Neural cell (in vitro differentiated cells): ENCODE results near the gene TBCA. TPM values are rescaled to one million over a fixed set of nuclear protein-coding genes. Genes with fewer than 3 reads are reported as not detected.

Source experiments
- H2AFZ ChIP-seq: fragments of 200-600, 300-800 bp; sonication (generic), shearing (Covaris generic); 2 replicates; pipeline ENCODE4 v1.6.0; 2014; ENCODE audit warnings: low read depth, mild to moderate bottlenecking, antibody characterized with exemption, low read length, moderate library complexity
- H3F3A ChIP-seq: fragments of 200-600 bp; shearing (Covaris generic); 2 replicates; pipeline ENCODE4 v1.6.1; 2016; ENCODE audit warnings: mild to moderate bottlenecking, moderate library complexity, mixed read lengths, antibody characterized with exemption, low read length; ENCODE audit not compliant: insufficient read depth, poor library complexity, severe bottlenecking
- H3K27ac ChIP-seq: fragments of 200-600, 300-800 bp; sonication (generic), shearing (Covaris generic); 2 replicates; pipeline ENCODE4 v1.5.1; 2014; ENCODE audit warnings: mild to moderate bottlenecking, low read length, moderate library complexity
- H3K27me3 ChIP-seq: fragments of 300-800, 200-600 bp; sonication (generic), shearing (Covaris generic); 2 replicates; pipeline ENCODE4 v1.6.0; 2014; ENCODE audit warnings: mild to moderate bottlenecking, low read depth, low read length, moderate library complexity; ENCODE audit not compliant: insufficient read depth
- H3K36me3 ChIP-seq: fragments of 300-800, 200-600 bp; sonication (generic), shearing (Covaris generic); 2 replicates; pipeline ENCODE4 v1.5.1; 2014; ENCODE audit warnings: mild to moderate bottlenecking, antibody characterized with exemption, low read length, moderate library complexity; ENCODE audit not compliant: insufficient read depth
- H3K4me2 ChIP-seq: fragments of 300-800, 200-600 bp; sonication (generic), shearing (Covaris generic); 2 replicates; pipeline ENCODE4 v1.6.0; 2014; ENCODE audit warnings: mild to moderate bottlenecking, low read length
- H3K4me3 ChIP-seq: fragments of 300-800, 200-600 bp; sonication (generic), shearing (Covaris generic); 2 replicates; pipeline ENCODE4 v1.5.1; 2014; ENCODE audit warnings: mild to moderate bottlenecking, low read length, moderate library complexity
- H3K79me2 ChIP-seq: fragments of 200-600 bp; shearing (Covaris generic); replicated peaks from 2 replicates; pipeline ENCODE4 v1.6.0; 2014; ENCODE audit warnings: mild to moderate bottlenecking, low read length, moderate library complexity; ENCODE audit not compliant: insufficient read depth
- H3K9ac ChIP-seq: fragments of 300-800, 200-600 bp; sonication (generic), shearing (Covaris generic); 2 replicates; pipeline ENCODE4 v1.6.1; 2016; ENCODE audit warnings: mild to moderate bottlenecking, low read length, mixed read lengths
- H3K9me2 ChIP-seq: fragments of 200-600 bp; shearing (Covaris generic); 2 replicates; pipeline ENCODE4 v1.6.1; 2016; ENCODE audit warnings: mild to moderate bottlenecking, low read length, mixed read lengths; ENCODE audit not compliant: insufficient read depth
- H3K9me3 ChIP-seq: fragments of 200-600, 300-800 bp; sonication (generic), shearing (Covaris generic); 2 replicates; pipeline ENCODE4 v1.6.1; 2016; ENCODE audit warnings: mild to moderate bottlenecking, mixed run types, low read length, moderate library complexity, mixed read lengths
- H4K20me1 ChIP-seq: fragments of 200-600 bp; shearing (Covaris generic); 2 replicates; pipeline ENCODE4 v1.6.1; 2016; ENCODE audit warnings: mild to moderate bottlenecking, mixed run types; ENCODE audit not compliant: insufficient read depth
- EP300 ChIP-seq: fragments of 450-650 bp; conservative IDR thresholded peaks from 2 replicates; pipeline ENCODE4 v1.6.1; 2014; ENCODE audit warnings: antibody characterized with exemption, mild to moderate bottlenecking, moderate library complexity; ENCODE audit not compliant: poor library complexity, severe bottlenecking
- EZH2 ChIP-seq: fragments of 200-600, 300-800 bp; shearing (Covaris generic), sonication (generic); IDR thresholded peaks from 2 replicates; pipeline ENCODE4 v1.6.1; 2014; ENCODE audit warnings: antibody characterized with exemption, low read length, borderline replicate concordance, mild to moderate bottlenecking; ENCODE audit not compliant: insufficient read depth, poor library complexity, severe bottlenecking
- MXI1 ChIP-seq: fragments of 450-650 bp; conservative IDR thresholded peaks from 2 replicates; pipeline ENCODE4 v1.6.1; 2014; ENCODE audit warnings: antibody characterized with exemption, mild to moderate bottlenecking; ENCODE audit not compliant: poor library complexity, severe bottlenecking
- POLR2AphosphoS5 ChIP-seq: IDR thresholded peaks from 2 replicates; pipeline ENCODE4 v1.6.1; 2012
- RAD21 ChIP-seq: fragments of 450-650 bp; conservative IDR thresholded peaks from 2 replicates; pipeline ENCODE4 v1.6.1; 2014; ENCODE audit warnings: antibody characterized with exemption, mild to moderate bottlenecking, moderate library complexity
- SMC3 ChIP-seq: fragments of 450-650 bp; conservative IDR thresholded peaks from 2 replicates; pipeline ENCODE4 v1.6.1; 2014; ENCODE audit warnings: antibody characterized with exemption, mild to moderate bottlenecking, moderate library complexity; ENCODE audit not compliant: poor library complexity
- TAF1 ChIP-seq: IDR thresholded peaks from 2 replicates; pipeline ENCODE4 v1.6.1; 2012; ENCODE audit warnings: low read depth
- polyA plus RNA-seq: library from polyadenylated mRNA; depleted of rRNA; stranded (reverse); fragments of >200 nt; gene quantifications from 2 replicates; pipeline ENCODE4 v1.2.3, GENCODE V29; 2014
- TF ChIP-seq, protein P1 (sequence below): IDR thresholded peaks from 2 replicates; pipeline ENCODE4 v1.6.1; 2012; ENCODE audit warnings: borderline replicate concordance
- TF ChIP-seq, protein P2 (sequence below): fragments of 450-650 bp; IDR thresholded peaks from 2 replicates; pipeline ENCODE4 v1.5.1; 2014; ENCODE audit warnings: antibody characterized with exemption, mild to moderate bottlenecking, moderate library complexity; ENCODE audit not compliant: poor library complexity, severe bottlenecking

The TBCA gene
- polyA plus RNA-seq, 1 donor from 2014 or later, result 481 TPM

DNA sequence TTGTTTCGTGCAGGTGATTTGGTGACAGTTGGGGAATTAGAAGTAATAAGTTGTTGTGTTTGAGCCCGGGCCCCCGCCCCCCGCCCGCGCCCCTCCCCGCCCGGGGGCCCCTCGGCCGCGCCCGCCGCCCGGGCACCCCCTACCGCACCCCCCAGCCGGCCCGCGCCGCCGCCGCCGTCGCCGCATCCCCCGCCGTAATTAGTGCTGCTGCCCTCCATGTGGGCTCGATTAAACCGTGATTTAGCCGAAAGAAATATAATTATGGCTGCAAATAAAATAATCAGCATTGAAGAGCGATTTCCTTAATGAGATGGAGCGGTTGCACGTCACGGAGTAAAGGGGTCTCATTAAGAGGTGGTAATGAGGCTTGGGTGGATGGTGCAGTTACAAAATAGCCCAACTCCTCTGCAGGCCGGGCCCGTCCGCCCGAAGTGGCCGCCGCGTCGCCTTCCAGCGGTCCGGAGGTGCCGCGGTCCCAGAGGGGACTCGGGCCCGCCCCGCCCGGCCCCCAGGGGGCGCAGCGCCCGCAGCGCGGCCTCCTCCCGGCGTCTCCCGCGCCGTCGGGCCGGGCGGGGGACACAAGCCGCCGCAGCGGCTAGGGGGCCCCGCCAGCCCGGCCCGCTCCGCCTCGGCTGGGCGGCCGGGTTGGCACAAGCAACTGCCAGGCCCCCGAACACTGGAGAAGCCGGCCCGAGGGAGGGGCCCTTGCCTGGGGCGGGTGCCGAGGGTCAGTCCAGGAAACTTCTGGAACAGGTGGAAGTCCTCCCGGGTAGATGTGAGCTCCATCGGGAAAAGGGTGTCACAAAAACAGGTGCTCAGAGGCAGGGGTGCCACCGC lies 130.8 kb downstream of the TBCA start:
- Histone ChIP-seq H3K27me3 (peaks cover 97% of the 10 kb centered on the region), H2AFZ (no peak overlapping the region), H3K36me3 (no peaks in the 10 kb centered on the region), H3K79me2 (no peaks in the 10 kb centered on the region), H4K20me1 (no peaks in the 10 kb centered on the region), H3K9me2 (no peaks in the 10 kb centered on the region), H3K9me3 (no peaks in the 10 kb centered on the region), H3K9ac (no peak overlapping the region), H3K27ac (no peak overlapping the region), H3K4me3 (no peak overlapping the region), H3K4me2 (no peak overlapping the region), H3F3A (no peaks in the 10 kb centered on the region)
- TF ChIP-seq, protein P1, sequence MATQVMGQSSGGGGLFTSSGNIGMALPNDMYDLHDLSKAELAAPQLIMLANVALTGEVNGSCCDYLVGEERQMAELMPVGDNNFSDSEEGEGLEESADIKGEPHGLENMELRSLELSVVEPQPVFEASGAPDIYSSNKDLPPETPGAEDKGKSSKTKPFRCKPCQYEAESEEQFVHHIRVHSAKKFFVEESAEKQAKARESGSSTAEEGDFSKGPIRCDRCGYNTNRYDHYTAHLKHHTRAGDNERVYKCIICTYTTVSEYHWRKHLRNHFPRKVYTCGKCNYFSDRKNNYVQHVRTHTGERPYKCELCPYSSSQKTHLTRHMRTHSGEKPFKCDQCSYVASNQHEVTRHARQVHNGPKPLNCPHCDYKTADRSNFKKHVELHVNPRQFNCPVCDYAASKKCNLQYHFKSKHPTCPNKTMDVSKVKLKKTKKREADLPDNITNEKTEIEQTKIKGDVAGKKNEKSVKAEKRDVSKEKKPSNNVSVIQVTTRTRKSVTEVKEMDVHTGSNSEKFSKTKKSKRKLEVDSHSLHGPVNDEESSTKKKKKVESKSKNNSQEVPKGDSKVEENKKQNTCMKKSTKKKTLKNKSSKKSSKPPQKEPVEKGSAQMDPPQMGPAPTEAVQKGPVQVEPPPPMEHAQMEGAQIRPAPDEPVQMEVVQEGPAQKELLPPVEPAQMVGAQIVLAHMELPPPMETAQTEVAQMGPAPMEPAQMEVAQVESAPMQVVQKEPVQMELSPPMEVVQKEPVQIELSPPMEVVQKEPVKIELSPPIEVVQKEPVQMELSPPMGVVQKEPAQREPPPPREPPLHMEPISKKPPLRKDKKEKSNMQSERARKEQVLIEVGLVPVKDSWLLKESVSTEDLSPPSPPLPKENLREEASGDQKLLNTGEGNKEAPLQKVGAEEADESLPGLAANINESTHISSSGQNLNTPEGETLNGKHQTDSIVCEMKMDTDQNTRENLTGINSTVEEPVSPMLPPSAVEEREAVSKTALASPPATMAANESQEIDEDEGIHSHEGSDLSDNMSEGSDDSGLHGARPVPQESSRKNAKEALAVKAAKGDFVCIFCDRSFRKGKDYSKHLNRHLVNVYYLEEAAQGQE, result no peak
- no peak for TF ChIP-seq RAD21
- no peak for TF ChIP-seq TAF1
- TF ChIP-seq SMC3, result peak; percentile 28
- no peak for TF ChIP-seq EZH2
- TF ChIP-seq, protein P2, sequence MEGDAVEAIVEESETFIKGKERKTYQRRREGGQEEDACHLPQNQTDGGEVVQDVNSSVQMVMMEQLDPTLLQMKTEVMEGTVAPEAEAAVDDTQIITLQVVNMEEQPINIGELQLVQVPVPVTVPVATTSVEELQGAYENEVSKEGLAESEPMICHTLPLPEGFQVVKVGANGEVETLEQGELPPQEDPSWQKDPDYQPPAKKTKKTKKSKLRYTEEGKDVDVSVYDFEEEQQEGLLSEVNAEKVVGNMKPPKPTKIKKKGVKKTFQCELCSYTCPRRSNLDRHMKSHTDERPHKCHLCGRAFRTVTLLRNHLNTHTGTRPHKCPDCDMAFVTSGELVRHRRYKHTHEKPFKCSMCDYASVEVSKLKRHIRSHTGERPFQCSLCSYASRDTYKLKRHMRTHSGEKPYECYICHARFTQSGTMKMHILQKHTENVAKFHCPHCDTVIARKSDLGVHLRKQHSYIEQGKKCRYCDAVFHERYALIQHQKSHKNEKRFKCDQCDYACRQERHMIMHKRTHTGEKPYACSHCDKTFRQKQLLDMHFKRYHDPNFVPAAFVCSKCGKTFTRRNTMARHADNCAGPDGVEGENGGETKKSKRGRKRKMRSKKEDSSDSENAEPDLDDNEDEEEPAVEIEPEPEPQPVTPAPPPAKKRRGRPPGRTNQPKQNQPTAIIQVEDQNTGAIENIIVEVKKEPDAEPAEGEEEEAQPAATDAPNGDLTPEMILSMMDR, result peak; percentile 34
- no peak for TF ChIP-seq MXI1
- no peak for TF ChIP-seq POLR2AphosphoS5
- TF ChIP-seq EP300, result no peak

DNA sequence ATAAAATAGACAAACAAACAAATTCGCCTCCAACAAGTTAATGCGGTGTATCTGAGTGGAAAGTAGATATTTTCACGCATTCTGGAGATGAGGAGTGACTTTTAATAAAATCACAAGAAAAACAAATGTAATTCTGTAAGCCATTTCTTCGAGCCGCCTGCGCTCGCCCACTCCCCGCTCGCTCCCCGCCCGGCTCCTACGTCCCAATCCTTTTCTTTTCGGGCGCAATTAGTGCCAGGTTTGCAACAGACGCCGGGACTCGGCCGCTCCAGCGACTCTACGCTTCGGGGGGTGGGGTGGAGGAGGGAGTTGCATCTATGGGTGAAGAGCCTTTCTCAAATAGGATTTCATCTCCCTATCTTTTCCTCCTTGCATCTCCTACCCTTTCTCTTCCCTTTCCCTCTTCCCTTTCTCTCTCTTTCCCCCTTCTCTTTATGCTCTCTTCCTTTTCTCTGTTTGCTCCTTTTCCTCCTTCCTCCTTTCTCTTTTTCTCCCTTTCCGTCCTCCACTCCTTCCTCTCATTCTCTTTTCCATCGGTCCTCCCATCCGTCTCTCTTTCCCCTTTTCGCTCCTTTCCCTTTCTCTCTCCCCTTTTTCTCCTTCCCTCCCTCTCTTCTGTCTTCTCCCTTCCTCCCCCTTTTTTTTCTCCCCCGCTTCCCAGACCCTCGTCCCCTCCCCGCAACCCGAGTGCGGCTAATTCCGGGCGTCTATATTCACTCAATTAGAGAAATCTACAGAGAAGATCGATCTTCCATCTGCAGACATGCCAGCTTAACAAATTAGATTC lies 131.6 kb downstream of the TBCA start:
- Histone ChIP-seq H3K9me3 (no peaks in the 10 kb centered on the region), H3K27me3 (peaks cover 97% of the 10 kb centered on the region), H3F3A (no peaks in the 10 kb centered on the region), H3K27ac (no peak overlapping the region), H3K9ac (no peak overlapping the region), H3K36me3 (no peaks in the 10 kb centered on the region), H3K9me2 (no peaks in the 10 kb centered on the region), H3K79me2 (no peaks in the 10 kb centered on the region), H4K20me1 (no peaks in the 10 kb centered on the region), H2AFZ (no peak overlapping the region), H3K4me2 (no peak overlapping the region), H3K4me3 (no peak overlapping the region)
- TF ChIP-seq TAF1, result no peak
